SU-DHL-6 (cell line): ENCODE results near the gene AHCY.
"Not testable (repeated sequence)": the region's sequence is repeated elsewhere in the genome, so short reads cannot be mapped to it uniquely, and the experiment has no call there.

Experiments used
- H2AFZ ChIP-seq: fragments of 200-600 bp; sonication (generic); 2 replicates; pipeline ENCODE4 v1.6.1; 2014; ENCODE audit warnings: low read depth, mild to moderate bottlenecking, moderate library complexity, mixed read lengths, antibody characterized with exemption, low read length; ENCODE audit not compliant: severe bottlenecking
- H3F3A ChIP-seq: fragments of 200-600 bp; shearing (Covaris generic); 2 replicates; pipeline ENCODE4 v1.6.0; 2016; ENCODE audit warnings: antibody characterized with exemption, mild to moderate bottlenecking; ENCODE audit not compliant: insufficient read depth
- H3K27ac ChIP-seq: fragments of 200-600 bp; sonication (generic); 2 replicates; pipeline ENCODE4 v1.5.1; 2016; ENCODE audit warnings: low read depth, mild to moderate bottlenecking, low read length, moderate library complexity, mixed read lengths
- H3K27me3 ChIP-seq: fragments of 200-600 bp; sonication (generic), shearing (Covaris generic); 2 replicates; pipeline ENCODE4 v1.6.0; 2014; ENCODE audit warnings: mild to moderate bottlenecking, low read length
- H3K36me3 ChIP-seq: fragments of 200-600 bp; sonication (generic); 2 replicates; pipeline ENCODE4 v1.6.1; 2014; ENCODE audit warnings: mild to moderate bottlenecking, low read length, mixed read lengths
- H3K4me2 ChIP-seq: fragments of 300-600, 200-600 bp; shearing (Covaris generic), sonication (generic); 2 replicates; pipeline ENCODE4 v1.6.0; 2014; ENCODE audit warnings: low read length, low read depth, mild to moderate bottlenecking; ENCODE audit not compliant: poor library complexity, severe bottlenecking
- H3K4me3 ChIP-seq: fragments of 200-600 bp; sonication (generic); 2 replicates; pipeline ENCODE4 v1.5.1; 2014; ENCODE audit warnings: antibody characterized with exemption, low read length, mild to moderate bottlenecking, mixed read lengths; ENCODE audit not compliant: insufficient read depth, poor library complexity, severe bottlenecking
- H3K79me2 ChIP-seq: fragments of 200-600 bp; sonication (generic); 2 replicates; pipeline ENCODE4 v1.6.1; 2014; ENCODE audit warnings: mild to moderate bottlenecking, low read length, moderate library complexity; ENCODE audit not compliant: insufficient read depth
- H3K9ac ChIP-seq: fragments of 200-600 bp; sonication (generic); 2 replicates; pipeline ENCODE4 v1.7.0; 2014; ENCODE audit warnings: mild to moderate bottlenecking, low read length
- H3K9me2 ChIP-seq: fragments of 200-600 bp; sonication (generic); replicated peaks from 2 replicates; pipeline ENCODE4 v1.6.1; 2014; ENCODE audit warnings: low read length; ENCODE audit not compliant: insufficient read depth
- H3K9me3 ChIP-seq: fragments of 200-600 bp; sonication (generic); 2 replicates; pipeline ENCODE4 v1.6.1; 2014; ENCODE audit warnings: low read length, mixed read lengths; ENCODE audit not compliant: insufficient read depth
- H4K20me1 ChIP-seq: fragments of 200-600 bp; sonication (generic); 2 replicates; pipeline ENCODE4 v1.6.1; 2014; ENCODE audit warnings: low read depth, mild to moderate bottlenecking, antibody characterized with exemption, low read length, moderate library complexity, mixed read lengths
- CTCF ChIP-seq: fragments of 200-600 bp; sonication (generic); IDR thresholded peaks from one replicate; pipeline ENCODE4 v1.5.1; 2017; ENCODE audit warnings: antibody characterized with exemption, mild to moderate bottlenecking, low read length, moderate library complexity; ENCODE audit not compliant: insufficient read depth, poor library complexity, severe bottlenecking
- EZH2phosphoT487 ChIP-seq: fragments of 200-600 bp; sonication (generic), shearing (Covaris generic); conservative IDR thresholded peaks from 2 replicates; pipeline ENCODE4 v1.6.1; 2018; ENCODE audit warnings: mild to moderate bottlenecking, antibody characterized with exemption, low read length, moderate library complexity, mixed read lengths

The AHCY gene

GRCh38 chr20:34345402-34345736, 42.2 kb upstream of the AHCY start:
- Histone ChIP-seq H3K27me3 (no peaks in the 10 kb centered on the region), H3K27ac (no peak overlapping the region), H3F3A (0 out of 2 replicates have a peak, but pooled peaks cover 2% of the 10 kb centered on the region), H3K79me2 (no peaks in the 10 kb centered on the region), H3K9me2 (no peaks in the 10 kb centered on the region), H3K9me3 (no peaks in the 10 kb centered on the region), H3K4me2 (no peak overlapping the region), H3K9ac (no peak overlapping the region), H4K20me1 (no peaks in the 10 kb centered on the region), H3K4me3 (no peak overlapping the region), H3K36me3 (no peaks in the 10 kb centered on the region), H2AFZ (no peak overlapping the region)
- TF ChIP-seq EZH2phosphoT487, result no peak
- TF ChIP-seq CTCF, result no peak

- Histone ChIP-seq H3K27me3 (no peaks in the 10 kb centered on the region), H4K20me1 (no peaks in the 10 kb centered on the region), H3F3A (peaks cover 6% of the 10 kb centered on the region; the same call in 1 of the 2 replicates), H3K9me3 (no peaks in the 10 kb centered on the region), H2AFZ (no peak overlapping the region), H3K9ac (no peak overlapping the region), H3K79me2 (no peaks in the 10 kb centered on the region), H3K27ac (no peak overlapping the region), H3K9me2 (no peaks in the 10 kb centered on the region), H3K36me3 (no peaks in the 10 kb centered on the region), H3K4me3 (no peak overlapping the region), H3K4me2 (no peak overlapping the region)
- TF ChIP-seq EZH2phosphoT487 (no peak), CTCF (no peak)
Observed at GRCh38 chr20:34344238-34344637, 41.1 kb upstream of the AHCY start.

- Histone ChIP-seq H3K9me2 (no peaks in the 10 kb centered on the region), H3F3A (peaks cover 6% of the 10 kb centered on the region; the same call in 1 of the 2 replicates), H2AFZ (no peak overlapping the region), H3K27ac (no peak overlapping the region), H3K9me3 (no peaks in the 10 kb centered on the region), H3K9ac (no peak overlapping the region), H3K27me3 (no peaks in the 10 kb centered on the region), H3K4me3 (no peak overlapping the region), H3K36me3 (no peaks in the 10 kb centered on the region), H3K79me2 (no peaks in the 10 kb centered on the region), H4K20me1 (no peaks in the 10 kb centered on the region), H3K4me2 (no peak overlapping the region)
- TF ChIP-seq CTCF, result no peak
- TF ChIP-seq EZH2phosphoT487, result no peak
Observed at GRCh38 chr20:34343458-34344211, 40.5 kb upstream of the AHCY start.

GRCh38 chr20:34341199-34341598, 38.0 kb upstream of the AHCY start:
- H3K9me2 ChIP-seq, H3K4me3 ChIP-seq, H3K4me2 ChIP-seq, H3F3A ChIP-seq, H2AFZ ChIP-seq, H3K27ac ChIP-seq, H4K20me1 ChIP-seq, H3K79me2 ChIP-seq, H3K9me3 ChIP-seq, H3K9ac ChIP-seq, H3K36me3 ChIP-seq, H3K27me3 ChIP-seq: not testable (repeated sequence)

- H3K36me3 ChIP-seq, H3K4me2 ChIP-seq: not testable (repeated sequence)
Observed at GRCh38 chr20:34340726-34341125, 37.6 kb upstream of the AHCY start.

More at GRCh38 chr20:34340726-34341125, 37.6 kb upstream of the AHCY start:
- H4K20me1 ChIP-seq, H3K9me2 ChIP-seq, H3K79me2 ChIP-seq, H3K9ac ChIP-seq, H3K4me3 ChIP-seq, H3F3A ChIP-seq, H2AFZ ChIP-seq, H3K27me3 ChIP-seq, H3K9me3 ChIP-seq, H3K27ac ChIP-seq: not testable (repeated sequence)
